Measurements from ENCODE around the gene GDI2. TPM values are rescaled to one million over a fixed set of nuclear protein-coding genes. Genes with fewer than 3 reads are reported as not detected.

The GDI2 gene
- total RNA-seq, 1 experiment from 2014 or later = 442 TPM

DNA sequence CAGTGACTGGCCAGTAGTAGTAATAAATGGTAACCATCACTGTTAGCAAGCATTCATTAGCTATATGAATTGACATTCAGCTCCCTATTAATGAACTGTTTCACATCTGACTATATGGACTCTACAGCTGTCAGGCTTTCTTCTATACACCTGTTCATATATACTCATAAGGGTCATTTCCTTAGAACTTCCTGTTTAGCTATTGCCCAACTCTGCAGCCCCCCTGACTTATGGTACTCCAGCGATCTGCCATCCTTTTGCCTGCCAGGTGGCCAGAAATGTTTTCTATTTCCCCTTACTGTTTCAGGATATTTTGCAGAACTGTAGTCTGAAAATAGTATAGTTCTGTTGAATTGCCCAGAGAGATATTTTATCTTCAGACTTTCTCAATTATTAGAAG, 72.0 kb downstream of the GDI2 start:
- no peak for DNase-seq
- Histone ChIP-seq H3K4me3 (no peak overlapping the region), H3K27me3 (no peaks in the 10 kb centered on the region), H3K9me3 (no peaks in the 10 kb centered on the region), H3K36me3 (peaks cover 60% of the 10 kb centered on the region)

DNA sequence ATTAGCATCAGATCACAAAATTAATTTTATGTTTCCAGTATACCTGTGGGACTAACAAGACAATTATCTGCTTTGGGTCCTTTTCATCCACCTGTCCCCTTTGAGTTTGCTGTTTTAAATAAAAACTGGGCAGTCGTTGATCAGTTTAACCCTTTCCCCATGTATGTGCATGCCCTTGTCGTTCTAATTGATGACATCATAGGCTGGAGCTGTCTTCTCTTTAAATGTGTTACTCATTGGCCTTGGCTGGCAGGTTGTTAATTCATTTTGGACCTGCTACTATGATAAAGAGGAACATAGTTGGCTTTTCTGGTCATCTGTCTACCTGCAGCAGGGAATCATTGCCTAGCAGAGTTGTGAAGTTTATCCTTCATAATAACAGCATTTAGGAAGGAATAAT, 74.8 kb downstream of the GDI2 start:
- H3K27me3 ChIP-seq = no peaks in the 10 kb centered on the region
- H3K36me3 ChIP-seq = peaks cover 52% of the 10 kb centered on the region
- no peaks in the 10 kb centered on the region for H3K9me3 ChIP-seq
- H3K4me3 ChIP-seq = no peak overlapping the region
- no peak for DNase-seq

DNA sequence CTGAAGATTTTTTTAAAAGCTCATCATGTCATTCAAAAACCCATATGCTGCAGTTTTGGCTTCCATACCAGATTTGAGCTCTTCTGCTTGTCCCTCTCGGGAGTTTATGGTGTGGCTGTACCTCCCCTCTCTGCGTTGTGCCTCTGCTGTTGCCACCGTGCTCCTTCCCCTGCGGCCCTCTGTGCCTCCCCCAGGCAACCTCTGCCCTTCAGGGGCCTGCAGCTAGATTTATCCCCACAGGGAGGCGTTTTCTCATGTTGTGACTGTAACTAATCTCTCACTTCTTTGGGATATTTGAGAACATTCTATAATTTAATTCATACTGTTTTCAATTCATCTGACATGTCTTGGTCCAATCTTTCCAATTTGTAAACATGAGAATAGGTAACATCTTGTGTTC, 75.9 kb downstream of the GDI2 start:
- Histone ChIP-seq H3K36me3 (peaks cover 56% of the 10 kb centered on the region), H3K4me3 (no peak overlapping the region), H3K27me3 (no peaks in the 10 kb centered on the region), H3K9me3 (no peaks in the 10 kb centered on the region)
- no peak for DNase-seq

DNA sequence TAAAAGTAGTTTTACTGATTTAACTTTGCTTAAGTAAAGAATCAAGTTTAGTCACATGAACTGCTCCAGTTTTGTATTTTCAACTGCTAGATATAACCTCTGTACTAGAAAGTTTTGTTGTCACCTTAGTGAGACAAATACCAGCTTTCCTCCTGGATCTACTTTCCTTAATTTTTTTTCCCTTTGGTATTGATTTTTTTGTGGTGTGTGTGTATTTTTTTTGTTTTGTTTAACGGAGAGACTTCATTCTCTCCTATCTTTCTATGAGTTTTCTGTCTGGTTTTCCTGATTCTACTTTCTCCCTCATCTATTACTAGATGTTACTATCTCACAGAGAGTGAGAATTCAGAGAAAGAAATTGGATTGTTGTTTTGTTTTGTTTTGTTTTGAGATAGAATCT, 76.6 kb downstream of the GDI2 start:
- Histone ChIP-seq H3K36me3 (peaks cover 58% of the 10 kb centered on the region), H3K4me3 (no peak overlapping the region), H3K9me3 (no peaks in the 10 kb centered on the region), H3K27me3 (no peaks in the 10 kb centered on the region)
- no peak for DNase-seq

DNA sequence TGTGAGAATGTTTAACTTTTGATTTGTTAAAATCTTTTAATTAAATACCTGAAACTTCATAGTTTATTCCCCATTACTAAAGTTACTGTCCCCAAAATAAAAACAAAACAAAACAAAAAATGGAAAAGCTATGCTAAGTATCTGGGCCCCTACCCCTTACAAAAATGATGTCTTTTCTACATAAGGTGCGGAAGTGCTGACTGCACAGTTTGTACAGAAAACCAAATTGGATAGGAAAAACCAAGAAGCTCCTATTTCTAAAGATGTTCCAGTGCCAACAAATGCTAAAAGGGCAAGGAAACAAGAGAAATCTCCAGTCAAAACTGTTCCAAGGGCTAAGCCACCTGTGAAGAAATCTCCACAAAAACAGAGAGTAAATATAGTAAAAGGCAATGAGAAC, 78.1 kb downstream of the GDI2 start:
- H3K27me3 ChIP-seq = no peaks in the 10 kb centered on the region
- H3K36me3 ChIP-seq = peaks cover 58% of the 10 kb centered on the region
- no peak for DNase-seq
- H3K9me3 ChIP-seq = no peaks in the 10 kb centered on the region
- H3K4me3 ChIP-seq = no peak overlapping the region

DNA sequence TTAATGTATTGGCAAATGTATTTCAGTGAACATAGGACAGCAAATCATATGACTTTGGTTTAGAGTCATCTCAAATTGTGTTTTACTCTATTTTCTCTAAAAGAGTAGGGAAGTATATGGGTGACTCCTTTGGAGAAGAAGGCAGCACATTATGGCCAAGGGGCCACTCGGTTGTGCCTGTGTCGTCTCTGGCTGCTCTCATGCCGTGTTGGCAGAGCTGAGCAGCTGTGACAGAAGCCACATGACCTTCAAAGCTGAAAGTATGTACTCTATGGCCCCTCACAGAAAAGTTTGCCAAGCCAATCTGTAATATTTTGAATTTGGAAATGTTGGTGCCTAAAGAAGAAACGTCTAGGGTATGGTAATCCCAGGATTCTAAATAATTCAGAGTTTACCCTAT, 81.1 kb downstream of the GDI2 start:
- no peaks in the 10 kb centered on the region for H3K9me3 ChIP-seq

DNA sequence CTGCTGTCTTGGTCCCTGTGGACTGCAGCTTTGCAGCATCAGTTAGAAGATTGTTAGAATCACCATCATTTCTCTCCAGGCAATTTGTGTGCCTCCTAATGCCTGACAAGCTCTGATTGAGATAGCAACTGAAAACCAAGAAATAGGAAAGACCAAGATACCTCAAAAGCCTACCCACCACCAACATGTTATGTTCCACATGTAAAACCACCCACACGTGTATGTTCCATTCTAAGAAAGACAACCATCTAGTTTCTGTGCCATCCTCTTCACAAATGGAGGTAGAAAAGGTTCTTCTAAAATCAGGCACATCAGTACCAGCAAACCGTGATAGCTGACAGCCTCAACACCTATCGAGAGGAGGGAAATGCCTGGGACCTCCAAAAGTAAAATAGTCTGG, 81.7 kb downstream of the GDI2 start:
- Histone ChIP-seq H3K27me3 (no peaks in the 10 kb centered on the region), H3K9me3 (no peaks in the 10 kb centered on the region), H3K36me3 (peaks cover 62% of the 10 kb centered on the region), H3K4me3 (no peak overlapping the region)
- DNase-seq = no peak

More for the DNA sequence above, 81.1 kb downstream of the GDI2 start:
- DNase-seq = no peak
- Histone ChIP-seq H3K36me3 (peaks cover 58% of the 10 kb centered on the region), H3K27me3 (no peaks in the 10 kb centered on the region), H3K4me3 (no peak overlapping the region)

DNA sequence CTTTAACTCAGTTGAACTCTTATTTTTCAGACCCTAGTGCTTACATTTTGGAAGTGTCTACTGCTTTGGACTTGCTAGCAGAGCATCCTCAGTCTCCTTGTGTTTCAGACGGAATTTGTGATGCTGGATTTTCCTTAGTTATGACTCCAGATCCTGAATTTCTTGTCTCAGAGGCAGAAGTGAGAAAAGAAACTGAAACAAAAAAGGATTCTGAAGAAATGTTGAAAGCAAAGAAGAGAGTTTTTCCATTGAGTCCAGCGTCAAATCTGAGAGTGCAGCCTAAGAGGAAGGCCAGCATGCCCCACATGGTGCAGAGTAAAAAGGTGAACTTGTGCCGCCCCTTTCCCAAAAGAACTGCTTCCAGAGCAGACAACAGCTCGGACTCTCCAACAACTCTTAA, 82.5 kb downstream of the GDI2 start:
- Histone ChIP-seq H3K9me3 (no peaks in the 10 kb centered on the region), H3K4me3 (no peak overlapping the region), H3K27me3 (no peaks in the 10 kb centered on the region), H3K36me3 (peaks cover 60% of the 10 kb centered on the region)
- DNase-seq = no peak

DNA sequence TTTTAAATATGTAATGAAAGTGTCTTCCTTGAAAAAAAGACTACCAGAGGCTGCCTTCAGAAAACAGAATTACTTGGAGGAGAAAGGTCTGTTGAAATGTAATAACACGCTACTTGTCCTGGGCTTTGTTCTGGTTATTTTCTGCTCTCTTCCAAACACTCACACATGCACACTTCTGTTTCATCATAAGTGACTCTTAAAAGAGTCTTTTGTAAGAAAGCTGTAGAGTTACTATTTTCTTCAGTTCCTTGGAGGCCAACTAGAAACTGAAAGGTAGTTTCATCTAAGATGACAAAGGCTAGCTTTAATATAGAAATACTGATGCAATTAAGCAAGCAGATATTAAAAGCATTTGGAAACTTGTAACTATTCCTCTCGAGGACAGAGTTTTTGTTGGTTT, 89.5 kb downstream of the GDI2 start:
- Histone ChIP-seq H3K27me3 (no peaks in the 10 kb centered on the region), H3K36me3 (peaks cover 50% of the 10 kb centered on the region), H3K9me3 (no peaks in the 10 kb centered on the region), H3K4me3 (no peak overlapping the region)
- no peak for DNase-seq

DNA sequence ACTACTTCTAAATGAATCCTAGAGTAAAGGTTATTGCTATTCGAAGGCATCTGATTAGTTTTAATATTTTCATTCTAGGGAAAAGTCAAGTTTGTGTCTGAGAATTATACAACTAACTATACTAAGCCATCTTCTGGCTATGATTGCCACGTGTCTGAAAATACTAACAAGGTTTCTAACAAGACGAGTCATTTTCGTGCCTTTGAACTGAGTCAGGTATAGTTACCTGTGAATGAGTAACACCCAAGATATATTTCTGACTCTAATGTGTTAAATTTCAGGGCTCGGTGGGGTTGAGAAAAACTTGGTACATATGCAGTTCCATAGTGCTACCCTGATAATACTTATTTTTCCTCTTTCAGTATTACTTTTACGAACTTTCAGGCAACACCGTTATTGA, 93.1 kb downstream of the GDI2 start:
- Histone ChIP-seq H3K4me3 (no peak overlapping the region), H3K36me3 (peaks cover 37% of the 10 kb centered on the region), H3K9me3 (no peaks in the 10 kb centered on the region), H3K27me3 (no peaks in the 10 kb centered on the region)
- DNase-seq = no peak

DNA sequence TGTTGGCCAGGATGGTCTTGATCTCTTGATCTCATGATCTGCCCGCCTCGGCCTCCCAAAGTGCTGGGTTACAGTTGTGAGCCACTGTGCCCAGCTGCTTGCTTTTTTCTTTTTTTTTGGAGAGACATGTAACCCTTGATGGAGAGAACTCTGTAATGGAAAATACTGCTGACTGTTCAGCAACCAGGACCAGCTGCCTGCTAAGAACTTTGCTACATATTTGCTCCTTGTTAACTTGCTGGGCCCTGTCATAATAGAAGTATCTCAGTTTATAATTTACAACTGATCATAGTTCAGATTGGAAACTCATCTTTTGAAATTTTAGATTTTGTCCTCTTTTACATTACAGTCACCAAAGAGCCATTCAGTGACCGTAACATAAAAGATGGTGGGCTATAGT, 93.7 kb downstream of the GDI2 start:
- Histone ChIP-seq H3K9me3 (no peaks in the 10 kb centered on the region), H3K36me3 (peaks cover 33% of the 10 kb centered on the region), H3K27me3 (no peaks in the 10 kb centered on the region), H3K4me3 (no peak overlapping the region)
- DNase-seq = no peak

Other genes with a start within 250 kb of the GDI2 start
- 0.59 and 0.92 TPM in 2 replicates for gene ASB13, start 146.8 kb downstream of the GDI2 start, total RNA-seq (2014; rRNA removed; shearing (Covaris generic); ENCODE audit: low replicate concordance)
- gene TASOR2, start 128.6 kb downstream of the GDI2 start, total RNA-seq (2014; rRNA removed; shearing (Covaris generic); ENCODE audit: low replicate concordance) = 18.1 and 39.1 TPM in 2 replicates
- 7.4 and 12.2 TPM in 2 replicates for gene ANKRD16, start 76.5 kb upstream of the GDI2 start, total RNA-seq (2014; rRNA removed; shearing (Covaris generic); ENCODE audit: low replicate concordance)
- gene FBH1, start 76.8 kb upstream of the GDI2 start, total RNA-seq (2014; rRNA removed; shearing (Covaris generic); ENCODE audit: low replicate concordance) = 54.3 and 98.6 TPM in 2 replicates
- 15.3 and 23.8 TPM in 2 replicates for gene IL15RA, start 164.1 kb upstream of the GDI2 start, total RNA-seq (2014; rRNA removed; shearing (Covaris generic); ENCODE audit: low replicate concordance)
- gene IL2RA, start 248.9 kb upstream of the GDI2 start, total RNA-seq (2014; rRNA removed; shearing (Covaris generic); ENCODE audit: low replicate concordance) = not detected in 2 replicates

Data from MG63 (cell line).